ENCODE results near the gene THTPA. TPM values are rescaled to one million over a fixed set of nuclear protein-coding genes. Genes with fewer than 3 reads are reported as not detected.

The THTPA gene
- total RNA-seq, 4 donors from 2014 or later = 23.3 to 48.5 (median 37.6) TPM

DNA sequence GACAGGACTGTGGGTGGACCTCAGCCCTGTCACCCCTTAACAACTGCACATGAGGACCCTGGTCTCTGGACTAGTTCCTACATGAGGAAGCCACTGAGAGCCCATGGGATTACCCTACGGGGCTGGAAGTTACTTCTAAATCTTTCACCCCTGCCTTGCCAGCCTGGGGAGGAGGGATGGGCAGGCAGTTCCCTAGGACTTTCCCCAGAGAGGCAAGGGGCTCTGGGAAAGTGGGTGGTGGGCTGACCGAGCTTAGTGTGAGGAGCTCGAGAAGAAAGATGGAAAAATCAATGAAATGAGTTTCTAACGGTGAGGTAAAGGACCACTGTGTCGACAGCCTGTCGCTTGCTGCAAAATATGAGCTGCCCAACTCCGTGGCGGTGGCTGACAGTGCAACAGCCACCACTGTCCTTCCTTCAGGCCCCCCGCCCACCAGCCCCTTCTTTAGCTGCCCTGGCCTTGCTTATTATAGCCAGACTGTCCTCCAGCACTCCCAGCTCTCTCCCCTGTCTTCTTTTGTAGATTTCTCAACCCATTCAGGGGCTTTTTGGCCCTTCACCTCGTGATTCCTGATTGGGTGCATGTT is 9.5 kb upstream of the THTPA start:
- no peak overlapping the region for H3K27ac ChIP-seq
- no peak overlapping the region for H3K4me3 ChIP-seq
- H3K36me3 ChIP-seq = no peaks in the 10 kb centered on the region
- no peaks in the 10 kb centered on the region for H3K9me3 ChIP-seq
- H3K27me3 ChIP-seq = no peaks in the 10 kb centered on the region
- DNase-seq = no peak
- no peak for TF ChIP-seq POLR2A (IDR thresholded peaks at IDR 0.05)
- TF ChIP-seq, protein P1, sequence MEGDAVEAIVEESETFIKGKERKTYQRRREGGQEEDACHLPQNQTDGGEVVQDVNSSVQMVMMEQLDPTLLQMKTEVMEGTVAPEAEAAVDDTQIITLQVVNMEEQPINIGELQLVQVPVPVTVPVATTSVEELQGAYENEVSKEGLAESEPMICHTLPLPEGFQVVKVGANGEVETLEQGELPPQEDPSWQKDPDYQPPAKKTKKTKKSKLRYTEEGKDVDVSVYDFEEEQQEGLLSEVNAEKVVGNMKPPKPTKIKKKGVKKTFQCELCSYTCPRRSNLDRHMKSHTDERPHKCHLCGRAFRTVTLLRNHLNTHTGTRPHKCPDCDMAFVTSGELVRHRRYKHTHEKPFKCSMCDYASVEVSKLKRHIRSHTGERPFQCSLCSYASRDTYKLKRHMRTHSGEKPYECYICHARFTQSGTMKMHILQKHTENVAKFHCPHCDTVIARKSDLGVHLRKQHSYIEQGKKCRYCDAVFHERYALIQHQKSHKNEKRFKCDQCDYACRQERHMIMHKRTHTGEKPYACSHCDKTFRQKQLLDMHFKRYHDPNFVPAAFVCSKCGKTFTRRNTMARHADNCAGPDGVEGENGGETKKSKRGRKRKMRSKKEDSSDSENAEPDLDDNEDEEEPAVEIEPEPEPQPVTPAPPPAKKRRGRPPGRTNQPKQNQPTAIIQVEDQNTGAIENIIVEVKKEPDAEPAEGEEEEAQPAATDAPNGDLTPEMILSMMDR (IDR thresholded peaks at IDR 0.05) = no peak
- peaks cover 0 to 10% (median 3%) of the 10 kb centered on the region in 4 donors for H3K4me1 ChIP-seq

DNA sequence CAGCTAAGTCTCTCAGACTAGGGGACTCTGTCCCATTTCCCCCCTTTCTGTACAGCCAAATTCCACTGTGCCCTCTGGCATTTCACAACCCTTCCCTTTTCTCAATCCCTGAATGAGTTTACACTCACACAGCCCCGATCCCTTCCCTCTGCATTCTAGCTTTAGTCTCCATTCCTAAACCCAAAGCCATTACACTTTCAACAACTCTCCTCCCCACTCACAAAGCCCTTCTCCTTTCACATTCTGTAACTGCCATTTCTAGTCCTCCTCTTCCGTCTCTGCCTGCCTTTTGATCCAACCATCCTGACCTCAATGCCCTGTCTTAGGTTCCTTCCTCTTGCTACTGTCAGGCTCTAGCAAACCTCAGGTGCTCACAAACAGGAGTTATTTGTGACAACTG is 8.1 kb upstream of the THTPA start:
- Histone ChIP-seq H3K36me3 (no peaks in the 10 kb centered on the region), H3K4me1 (peaks cover 0 to 15% (median 3%) of the 10 kb centered on the region in 4 donors), H3K9me3 (no peaks in the 10 kb centered on the region), H3K27ac (no peak overlapping the region), H3K4me3 (no peak overlapping the region), H3K27me3 (no peaks in the 10 kb centered on the region)
- TF ChIP-seq, protein P1 (IDR thresholded peaks at IDR 0.05) = no peak
- TF ChIP-seq POLR2A (IDR thresholded peaks at IDR 0.05) = no peak
- no peak for DNase-seq

DNA sequence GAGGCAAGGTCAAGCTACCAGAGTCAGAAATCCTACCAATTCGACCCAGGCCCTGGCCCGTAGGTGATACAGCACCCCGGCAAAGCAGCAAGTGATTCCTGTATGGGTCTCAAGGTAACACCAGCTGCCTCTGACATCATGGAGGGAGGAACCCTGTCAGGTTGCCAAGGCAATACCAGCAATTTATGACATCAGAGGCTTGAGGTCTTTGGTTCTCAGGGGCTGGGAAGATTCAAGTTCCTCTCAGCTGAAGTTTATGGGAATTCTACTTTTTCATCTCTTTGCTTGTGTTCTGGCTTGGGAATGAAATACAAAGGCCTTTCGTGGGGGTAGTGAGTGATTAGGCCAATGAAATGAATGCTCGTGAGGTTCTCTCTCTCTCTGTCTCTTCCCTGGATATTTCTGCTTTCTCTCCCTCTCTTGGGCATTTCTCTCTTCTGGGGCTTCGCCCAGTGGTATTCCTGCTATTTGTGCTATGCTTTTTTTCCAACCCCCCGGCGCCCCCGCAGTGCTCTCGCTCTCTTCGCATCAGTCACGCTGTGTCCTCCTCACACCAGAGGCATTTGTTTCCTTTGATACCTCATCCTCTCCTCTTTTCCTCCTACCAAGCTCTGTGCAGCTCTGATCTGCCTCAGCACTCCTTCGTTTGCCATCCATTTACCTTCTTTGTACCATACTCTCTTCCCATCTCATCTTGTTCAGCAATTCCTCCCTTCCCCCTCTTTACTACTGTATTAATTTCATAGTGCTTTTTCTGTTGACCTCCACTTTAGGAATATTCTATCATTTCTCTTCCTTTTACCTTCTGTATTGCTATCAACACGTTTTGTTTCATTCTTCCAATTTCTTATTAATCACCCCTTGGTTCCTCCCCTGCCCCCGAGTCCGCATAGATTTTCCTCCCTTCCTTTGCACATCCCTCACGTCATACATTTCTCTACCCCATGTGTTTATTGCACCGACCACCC is 7.4 kb upstream of the THTPA start:
- TF ChIP-seq, protein P1 (IDR thresholded peaks at IDR 0.05) = no peak
- no peak for TF ChIP-seq POLR2A (IDR thresholded peaks at IDR 0.05)
- Histone ChIP-seq H3K9me3 (no peaks in the 10 kb centered on the region), H3K27me3 (no peaks in the 10 kb centered on the region), H3K4me3 (no peak overlapping the region), H3K36me3 (no peaks in the 10 kb centered on the region), H3K4me1 (peaks cover 0 to 15% (median 3%) of the 10 kb centered on the region in 4 donors), H3K27ac (no peak overlapping the region)
- DNase-seq = no peak

DNA sequence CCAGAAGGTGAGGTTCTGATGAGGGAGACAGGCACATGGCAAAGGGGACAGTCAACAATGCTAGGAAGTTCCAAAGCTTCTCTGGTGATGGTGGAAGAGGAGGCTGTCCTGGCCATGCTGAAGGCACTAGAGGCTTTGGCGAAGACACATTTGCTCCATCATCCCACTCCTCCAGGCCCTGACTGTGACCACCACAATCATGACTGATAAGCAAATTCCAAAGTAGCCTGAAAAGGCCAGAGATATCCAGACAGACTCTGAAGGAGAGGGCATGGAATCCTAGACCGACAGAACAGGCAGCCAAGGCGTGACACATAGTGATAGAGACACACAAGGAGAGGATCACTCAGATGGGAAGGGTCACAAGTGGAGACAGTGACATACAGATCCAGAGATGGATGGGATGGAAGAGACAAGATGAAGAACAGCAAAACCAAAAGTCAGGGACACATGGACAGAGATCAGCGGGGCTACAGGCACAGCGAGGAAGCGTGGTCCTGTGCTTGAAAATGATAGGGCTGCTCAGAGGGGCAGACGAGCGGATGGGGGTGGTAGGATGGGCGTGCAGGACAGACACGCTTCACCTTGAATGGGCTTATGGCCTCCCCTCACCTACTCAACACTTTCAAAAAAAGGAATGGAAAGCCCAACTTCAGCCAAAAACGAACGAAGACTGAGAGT is 5.8 kb upstream of the THTPA start:
- H3K27ac ChIP-seq = no peak overlapping the region
- H3K36me3 ChIP-seq = no peaks in the 10 kb centered on the region
- no peak for DNase-seq
- H3K4me3 ChIP-seq = peak overlapping the region; percentile 49 to 76 (median 65)
- H3K4me1 ChIP-seq = peaks cover 0 to 16% (median 3%) of the 10 kb centered on the region in 4 donors
- H3K27me3 ChIP-seq = no peaks in the 10 kb centered on the region
- TF ChIP-seq, protein P1 (IDR thresholded peaks at IDR 0.05) = no peak
- TF ChIP-seq POLR2A (IDR thresholded peaks at IDR 0.05) = no peak
- H3K9me3 ChIP-seq = no peaks in the 10 kb centered on the region

DNA sequence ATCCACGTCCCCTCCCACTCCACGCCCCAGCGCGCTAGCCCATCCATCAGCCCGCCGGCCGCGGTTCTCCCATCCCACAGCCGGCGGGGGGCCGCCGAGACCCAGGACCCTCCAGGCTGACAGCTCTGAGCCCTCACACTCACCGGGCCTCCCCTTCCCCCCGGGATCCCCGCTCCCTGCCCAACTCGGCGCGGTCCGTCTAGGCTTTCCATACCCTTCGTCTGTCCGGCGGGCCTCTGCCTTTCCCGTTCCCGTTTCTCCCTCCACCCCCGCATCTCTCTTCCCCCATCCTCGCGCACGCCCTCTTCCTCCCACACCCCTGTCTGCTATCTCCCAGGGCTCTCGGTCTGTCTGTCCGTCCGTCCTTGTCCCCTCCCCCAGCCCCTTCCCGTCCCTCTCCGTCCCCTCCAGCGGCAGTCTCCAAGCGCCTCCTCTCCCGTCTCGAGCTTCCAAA is 5.2 kb upstream of the THTPA start:
- no peaks in the 10 kb centered on the region for H3K9me3 ChIP-seq
- H3K27me3 ChIP-seq = no peaks in the 10 kb centered on the region
- no peaks in the 10 kb centered on the region for H3K36me3 ChIP-seq
- peak overlapping the region in 2 of 4 donors; percentile 28 to 30 for H3K27ac ChIP-seq
- peaks cover 0 to 20% (median 3%) of the 10 kb centered on the region in 4 donors for H3K4me1 ChIP-seq
- TF ChIP-seq, protein P1 (IDR thresholded peaks at IDR 0.05) = no peak
- TF ChIP-seq POLR2A (IDR thresholded peaks at IDR 0.05) = no peak
- H3K4me3 ChIP-seq = peak overlapping the region; percentile 49 to 76 (median 65)
- DNase-seq = peak in 1 of 3 donors; percentile 55
